ENCODE data around the gene CHTF18.
"Not testable (repeated sequence)": the region's sequence is repeated elsewhere in the genome, so short reads cannot be mapped to it uniquely, and the experiment has no call there.

CHTF18 gene

DNA sequence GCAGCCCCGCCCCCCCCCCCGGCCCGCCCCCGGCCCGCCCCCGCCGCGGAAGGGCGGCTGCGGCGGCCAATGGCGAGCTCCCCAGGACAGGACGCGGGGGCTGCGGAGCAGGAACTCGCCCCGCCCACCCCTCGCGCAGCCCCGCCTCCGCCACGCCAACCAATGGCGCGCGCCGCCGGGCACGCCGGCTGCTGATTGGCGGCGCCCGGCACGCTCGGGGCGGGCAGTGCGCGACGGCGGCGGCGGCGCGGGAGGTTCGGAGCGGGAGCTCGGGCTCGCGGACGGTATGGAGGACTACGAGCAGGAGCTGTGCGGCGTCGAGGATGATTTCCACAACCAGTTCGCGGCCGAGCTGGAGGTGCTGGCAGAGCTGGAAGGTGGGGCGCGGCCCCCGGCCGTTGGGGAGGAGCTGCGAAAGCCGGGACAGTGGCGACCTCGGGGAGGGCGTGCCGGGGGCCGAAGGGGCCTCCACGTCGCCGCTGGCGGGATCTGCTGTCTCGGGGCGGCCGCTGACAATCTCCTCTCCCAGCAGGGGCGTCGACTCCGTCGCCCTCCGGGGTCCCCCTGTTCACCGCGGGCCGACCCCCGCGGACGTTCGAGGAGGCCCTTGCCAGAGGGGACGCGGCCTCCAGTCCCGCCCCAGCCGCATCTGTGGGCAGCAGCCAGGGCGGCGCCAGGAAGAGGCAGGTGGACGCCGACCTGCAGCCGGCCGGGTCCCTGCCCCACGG is at the start of gene CHTF18:
Gene CHTF18 (plus strand): TSS at position 222 of the 728 bp plus-strand sequence. CDS start 65 bp downstream, at position 287.
- in situ Hi-C loops (cut with HindIII; ENCODE audit: low sequenced_read_pairs), result no loop called here
- peak within 1 kb of the TSS; percentile 84 for H3K4me3 ChIP-seq (ENCODE audit: low read depth, low read length)
- TF ChIP-seq, protein P1, sequence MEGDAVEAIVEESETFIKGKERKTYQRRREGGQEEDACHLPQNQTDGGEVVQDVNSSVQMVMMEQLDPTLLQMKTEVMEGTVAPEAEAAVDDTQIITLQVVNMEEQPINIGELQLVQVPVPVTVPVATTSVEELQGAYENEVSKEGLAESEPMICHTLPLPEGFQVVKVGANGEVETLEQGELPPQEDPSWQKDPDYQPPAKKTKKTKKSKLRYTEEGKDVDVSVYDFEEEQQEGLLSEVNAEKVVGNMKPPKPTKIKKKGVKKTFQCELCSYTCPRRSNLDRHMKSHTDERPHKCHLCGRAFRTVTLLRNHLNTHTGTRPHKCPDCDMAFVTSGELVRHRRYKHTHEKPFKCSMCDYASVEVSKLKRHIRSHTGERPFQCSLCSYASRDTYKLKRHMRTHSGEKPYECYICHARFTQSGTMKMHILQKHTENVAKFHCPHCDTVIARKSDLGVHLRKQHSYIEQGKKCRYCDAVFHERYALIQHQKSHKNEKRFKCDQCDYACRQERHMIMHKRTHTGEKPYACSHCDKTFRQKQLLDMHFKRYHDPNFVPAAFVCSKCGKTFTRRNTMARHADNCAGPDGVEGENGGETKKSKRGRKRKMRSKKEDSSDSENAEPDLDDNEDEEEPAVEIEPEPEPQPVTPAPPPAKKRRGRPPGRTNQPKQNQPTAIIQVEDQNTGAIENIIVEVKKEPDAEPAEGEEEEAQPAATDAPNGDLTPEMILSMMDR (IDR thresholded peaks at IDR 0.05; ENCODE audit: low read depth, low read length), result no peak
- DNase-seq (ENCODE audit: low read depth, low spot score), result peak; percentile 90

DNA sequence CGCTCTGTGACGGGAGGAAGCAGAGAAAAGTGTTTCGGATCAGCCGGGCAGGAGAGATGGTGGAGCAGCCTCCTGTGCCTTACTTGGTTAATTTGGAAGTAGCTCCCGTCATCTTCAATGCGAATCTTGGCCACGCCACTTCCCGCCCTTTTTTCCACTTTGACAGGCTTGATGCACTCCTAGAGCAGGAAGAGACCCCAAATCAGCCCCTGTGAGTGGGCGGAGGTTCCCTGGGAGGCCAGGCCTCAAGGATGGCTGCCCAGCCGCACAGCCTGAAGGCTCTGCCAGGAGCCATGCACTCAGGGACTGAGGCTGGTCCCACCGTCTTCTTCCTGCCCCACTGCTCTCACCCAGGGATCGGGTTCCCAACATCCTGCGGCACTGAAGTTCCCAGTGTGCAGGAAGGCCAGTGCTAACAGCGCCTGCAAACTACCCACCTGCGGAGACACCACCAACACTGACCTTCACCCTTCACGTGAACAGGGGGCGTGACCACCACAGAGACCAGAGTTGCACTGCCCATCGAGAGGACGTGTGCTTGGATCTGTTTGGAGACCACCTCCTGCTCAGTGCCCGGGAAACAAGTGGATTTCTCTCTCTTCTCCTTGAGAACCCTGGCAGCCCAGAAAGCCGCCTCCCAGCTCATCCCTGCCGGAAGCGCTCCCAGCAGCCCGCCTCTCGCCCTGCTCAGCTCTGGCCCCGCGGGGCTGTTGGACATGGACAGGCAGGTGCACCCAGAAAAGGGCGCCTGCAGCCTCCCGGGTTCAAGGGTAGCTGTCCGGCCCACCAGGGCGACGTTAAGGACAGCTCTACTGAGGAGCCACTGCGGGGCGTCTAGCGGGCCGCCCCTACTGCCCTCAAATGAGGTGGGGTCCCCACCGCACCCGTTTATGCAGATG is 48.6 kb upstream of the CHTF18 start:
- peak overlapping the region; percentile 84 for H3K4me3 ChIP-seq (ENCODE audit: low read depth, low read length)
- DNase-seq (ENCODE audit: low read depth, low spot score), result no peak
- in situ Hi-C loops (cut with HindIII; ENCODE audit: low sequenced_read_pairs), result no loop called here
- TF ChIP-seq, protein P1 (IDR thresholded peaks at IDR 0.05; ENCODE audit: low read depth, low read length), result no peak

DNA sequence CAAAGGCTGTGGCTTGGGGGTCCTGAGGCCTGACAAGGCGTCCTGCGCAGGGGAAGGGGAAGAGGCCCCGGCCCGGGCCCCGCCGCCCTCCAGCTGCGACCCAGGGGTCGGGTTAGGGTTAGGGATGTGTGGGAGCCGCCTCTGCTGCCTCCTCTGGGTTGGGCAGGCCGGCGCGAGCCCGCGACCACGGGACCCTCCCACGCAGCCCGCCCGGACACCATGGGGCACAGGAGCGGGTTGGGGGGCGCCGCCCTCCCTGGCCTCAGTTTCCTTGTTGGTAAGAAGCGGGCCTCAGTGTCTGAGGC is 48.0 kb upstream of the CHTF18 start:
- TF ChIP-seq, protein P1 (IDR thresholded peaks at IDR 0.05; ENCODE audit: low read depth, low read length), result no peak
- in situ Hi-C loops (cut with HindIII; ENCODE audit: low sequenced_read_pairs), result no loop called here
- no peak for DNase-seq (ENCODE audit: low read depth, low spot score)
- peak overlapping the region; percentile 84 for H3K4me3 ChIP-seq (ENCODE audit: low read depth, low read length)

DNA sequence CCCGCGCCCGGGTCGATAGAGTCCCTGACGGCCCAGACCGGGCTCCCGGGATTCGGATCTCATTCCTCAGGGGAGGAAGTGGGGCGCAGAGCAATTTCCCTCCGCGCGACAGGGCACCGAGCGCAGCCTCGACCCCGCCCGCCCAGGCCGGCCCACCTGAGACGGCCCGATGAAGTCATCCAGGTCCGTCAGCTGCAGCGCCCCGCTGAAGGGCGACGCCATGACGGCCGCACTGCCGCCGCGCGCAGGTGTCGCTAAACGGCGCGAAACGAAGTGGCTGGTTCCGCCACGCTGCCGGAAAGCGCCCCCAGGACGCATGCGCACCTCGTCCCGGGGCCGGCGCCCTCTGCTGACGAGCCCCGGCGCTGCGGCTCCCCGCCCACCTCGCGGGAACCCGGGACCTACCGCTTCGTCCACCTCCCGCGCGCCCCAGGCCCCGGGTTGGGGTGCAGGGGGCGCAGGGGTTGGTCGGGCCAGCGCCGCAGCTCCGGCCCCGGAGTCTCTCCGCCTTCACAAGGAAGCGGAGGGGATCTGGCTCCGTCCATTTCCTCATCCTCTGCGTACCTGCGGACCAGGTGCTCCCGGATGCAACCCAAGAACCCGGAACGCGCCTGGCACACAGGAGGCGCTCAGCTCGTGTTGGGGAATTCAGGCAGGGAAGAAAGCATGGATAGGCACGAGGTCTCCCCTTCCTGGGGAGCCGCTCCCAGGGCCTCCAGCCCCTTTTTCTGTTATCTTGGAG is 47.5 kb upstream of the CHTF18 start, which contains the start of gene CIAO3:
Gene CIAO3 (minus strand): TSS at position 234 of the 742 bp plus-strand sequence. CDS start 12 bp downstream, at position 222.
- TF ChIP-seq, protein P1 (IDR thresholded peaks at IDR 0.05; ENCODE audit: low read depth, low read length), result peak; percentile 78
- peak; percentile 87 for DNase-seq (ENCODE audit: low read depth, low spot score)
- H3K4me3 ChIP-seq (ENCODE audit: low read depth, low read length), result peak within 1 kb of the TSS; percentile 84
- in situ Hi-C loops (cut with HindIII; ENCODE audit: low sequenced_read_pairs), result no loop called here

DNA sequence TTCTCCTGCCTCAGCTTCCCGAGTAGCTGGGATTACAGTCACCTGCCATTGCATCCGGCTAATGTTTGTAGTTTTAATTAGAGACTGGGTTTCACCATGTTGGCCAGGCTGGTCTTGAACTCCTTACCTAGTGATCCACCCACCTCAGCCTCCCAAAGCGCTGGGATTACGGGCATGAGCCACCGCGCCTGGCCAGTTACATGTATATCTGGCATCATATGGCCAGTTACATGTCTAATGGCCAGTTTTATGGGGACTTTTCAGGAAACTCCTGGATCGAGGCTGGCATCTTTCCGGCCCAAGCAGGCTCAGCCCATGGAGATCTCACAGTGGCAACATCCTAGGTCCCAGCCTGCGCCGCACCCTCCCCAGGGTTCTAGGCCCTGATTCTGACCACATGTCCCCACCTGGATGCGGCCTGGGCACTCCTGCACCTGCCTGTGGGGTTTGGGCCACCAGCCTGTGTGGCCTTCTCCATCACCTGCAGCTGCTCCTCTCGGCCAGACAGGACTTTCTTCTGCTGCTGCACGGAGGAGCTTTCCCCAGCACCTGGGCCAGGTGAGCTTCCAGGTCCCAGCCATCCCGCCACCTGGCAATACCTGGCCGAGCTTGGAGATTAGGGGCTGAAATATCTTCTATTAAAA is 46.3 kb upstream of the CHTF18 start:
- no peak for DNase-seq (ENCODE audit: low read depth, low spot score)
- no peak overlapping the region for H3K4me3 ChIP-seq (ENCODE audit: low read depth, low read length)
- TF ChIP-seq, protein P1 (IDR thresholded peaks at IDR 0.05; ENCODE audit: low read depth, low read length), result no peak
- in situ Hi-C loops (cut with HindIII; ENCODE audit: low sequenced_read_pairs), result no loop called here

DNA sequence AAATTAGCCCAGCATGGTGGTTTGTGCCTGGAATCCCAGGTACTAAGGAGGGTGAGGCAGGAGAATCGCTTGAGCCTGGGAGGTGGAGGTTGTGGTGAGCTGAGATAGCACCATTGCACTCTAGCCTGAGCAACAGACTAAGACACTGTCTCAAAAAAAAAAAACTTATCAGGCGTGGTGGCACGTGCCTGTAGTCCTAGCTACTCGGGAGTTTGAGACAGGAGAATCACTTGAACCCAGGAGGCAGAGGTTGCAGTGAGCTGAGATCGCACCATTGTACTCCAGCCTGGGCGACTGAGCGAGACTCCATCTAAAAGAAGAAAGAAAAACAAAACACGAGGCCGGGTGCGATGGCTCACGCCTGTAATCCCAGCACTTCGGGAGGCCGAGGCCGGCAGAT is 45.5 kb upstream of the CHTF18 start:
- H3K4me3 ChIP-seq (ENCODE audit: low read depth, low read length); DNase-seq (ENCODE audit: low read depth, low spot score); in situ Hi-C loops (cut with HindIII; ENCODE audit: low sequenced_read_pairs): not testable (repeated sequence)
